ENCODE data around the gene EHMT1.

The EHMT1 gene

GRCh38 chr9:137614631-137615386 is 4.0 kb upstream of the EHMT1 start:
- H3K4me3 ChIP-seq (ENCODE audit: low read depth, low read length) = no peak overlapping the region
- peaks cover 2% of the 10 kb centered on the region for H3K36me3 ChIP-seq (replicated peaks)
- peak; percentile 16 for TF ChIP-seq CTCF (IDR thresholded peaks at IDR 0.05; ENCODE audit: low read depth, low read length, missing control alignments)
- no peak overlapping the region for H3K27ac ChIP-seq
- in situ Hi-C loops (cut with HindIII; ENCODE audit: low pct_ligation_motif_present, low sequenced_read_pairs) = no loop called here
- no peak for DNase-seq
- no peaks in the 10 kb centered on the region for H3K27me3 ChIP-seq (replicated peaks)

GRCh38 chr9:137615387-137615871 is 3.4 kb upstream of the EHMT1 start:
- H3K4me3 ChIP-seq (ENCODE audit: low read depth, low read length) = no peak overlapping the region

GRCh38 chr9:137619240-137620047 is 639 bp downstream of the EHMT1 start:
- Histone ChIP-seq H3K27ac (peak overlapping the region; percentile 60), H3K4me3 (ENCODE audit: low read depth, low read length) (peak overlapping the region; percentile 81), H3K36me3 (replicated peaks) (no peaks in the 10 kb centered on the region), H3K27me3 (replicated peaks) (no peaks in the 10 kb centered on the region)
- no peak for TF ChIP-seq CTCF (IDR thresholded peaks at IDR 0.05; ENCODE audit: low read depth, low read length, missing control alignments)
- DNase-seq = peak; percentile 33
- in situ Hi-C loops (cut with HindIII; ENCODE audit: low pct_ligation_motif_present, low sequenced_read_pairs) = no loop called here

More at GRCh38 chr9:137615387-137615871, 3.4 kb upstream of the EHMT1 start:
- no peaks in the 10 kb centered on the region for H3K27me3 ChIP-seq (replicated peaks)
- TF ChIP-seq CTCF (IDR thresholded peaks at IDR 0.05; ENCODE audit: low read depth, low read length, missing control alignments) = no peak
- H3K36me3 ChIP-seq (replicated peaks) = peaks cover 2% of the 10 kb centered on the region
- DNase-seq = no peak
- H3K27ac ChIP-seq = no peak overlapping the region
- in situ Hi-C loops (cut with HindIII; ENCODE audit: low pct_ligation_motif_present, low sequenced_read_pairs) = no loop called here

GRCh38 chr9:137620048-137620405 is 1.2 kb downstream of the EHMT1 start:
- H3K36me3 ChIP-seq (replicated peaks) = no peaks in the 10 kb centered on the region
- in situ Hi-C loops (cut with HindIII; ENCODE audit: low pct_ligation_motif_present, low sequenced_read_pairs) = no loop called here
- DNase-seq = no peak
- H3K4me3 ChIP-seq (ENCODE audit: low read depth, low read length) = peak overlapping the region; percentile 81
- no peak for TF ChIP-seq CTCF (IDR thresholded peaks at IDR 0.05; ENCODE audit: low read depth, low read length, missing control alignments)
- H3K27me3 ChIP-seq (replicated peaks) = no peaks in the 10 kb centered on the region
- no peak overlapping the region for H3K27ac ChIP-seq

GRCh38 chr9:137620581-137620980 is 1.8 kb downstream of the EHMT1 start:
- TF ChIP-seq CTCF (IDR thresholded peaks at IDR 0.05; ENCODE audit: low read depth, low read length, missing control alignments) = no peak
- Histone ChIP-seq H3K27me3 (replicated peaks) (no peaks in the 10 kb centered on the region), H3K27ac (no peak overlapping the region), H3K36me3 (replicated peaks) (no peaks in the 10 kb centered on the region), H3K4me3 (ENCODE audit: low read depth, low read length) (no peak overlapping the region)
- in situ Hi-C loops (cut with HindIII; ENCODE audit: low pct_ligation_motif_present, low sequenced_read_pairs) = no loop called here
- DNase-seq = no peak

All from brain microvascular endothelial cell (primary cell).